ENCODE data around the gene MACROD2. TPM values are rescaled to one million over a fixed set of nuclear protein-coding genes. Genes with fewer than 3 reads are reported as not detected.

MACROD2 gene
- total RNA-seq, 2 donors from 2014 or later: not detected

DNA sequence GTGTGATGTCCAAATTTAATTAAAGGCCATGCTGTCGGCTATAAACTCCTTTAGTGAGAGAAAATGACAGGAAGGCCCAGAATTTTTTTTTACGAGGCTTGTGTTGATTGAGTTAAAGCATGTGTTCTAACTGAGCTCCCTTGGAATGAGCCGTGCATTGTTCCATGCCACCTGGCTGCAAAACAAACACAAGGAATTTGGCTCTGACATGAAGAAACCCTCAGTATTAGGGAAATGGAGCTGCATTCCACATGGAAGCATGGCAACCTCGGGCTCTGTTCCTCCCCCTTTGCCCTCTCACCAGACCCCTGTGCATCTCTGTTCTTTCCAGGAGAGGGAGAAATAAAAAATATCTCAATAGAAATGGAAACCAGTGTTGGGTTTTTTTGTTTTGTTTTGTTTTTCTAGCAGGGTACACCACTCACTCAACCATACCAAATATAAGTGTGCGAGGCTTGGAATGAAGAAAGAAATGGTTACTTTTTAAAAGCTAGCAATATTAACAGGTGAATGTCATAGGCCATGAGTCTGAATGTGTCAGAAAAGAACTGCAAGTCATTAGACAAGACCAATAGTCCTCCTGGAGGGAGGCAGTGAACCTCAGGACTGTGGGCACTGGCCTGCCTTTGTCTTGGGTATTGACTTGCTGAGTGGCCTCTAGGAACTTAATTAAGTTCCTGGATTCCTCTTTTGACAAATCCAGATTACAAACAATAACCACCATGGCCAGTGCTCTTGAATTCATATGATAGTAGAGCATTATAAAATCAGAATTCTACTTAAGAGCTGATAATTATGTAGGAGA, 1642.8 kb downstream of the MACROD2 start:
- Mint-ChIP-seq H3K4me1 (ENCODE audit: low read depth) (no peaks in the 10 kb centered on the region), H3K27ac (no peak overlapping the region), H3K4me3 (no peak overlapping the region), H3K9me3 (peaks cover 6 to 13% of the 10 kb centered on the region in 2 donors), H3K27me3 (ENCODE audit: low read depth) (no peaks in the 10 kb centered on the region), H3K36me3 (ENCODE audit: insufficient read depth in 2 of 2) (no peaks in the 10 kb centered on the region)
- DNase-seq (no peak), ATAC-seq (replicated peaks in 1 of 2) (no peak)

- Mint-ChIP-seq H3K4me1 (ENCODE audit: low read depth) (no peaks in the 10 kb centered on the region), H3K36me3 (ENCODE audit: insufficient read depth in 2 of 2) (no peaks in the 10 kb centered on the region), H3K9me3 (peaks cover 8 to 15% of the 10 kb centered on the region in 2 donors)
Measured at GRCh38 chr20:15638816-15639215, 1643.5 kb downstream of the MACROD2 start.

GRCh38 chr20:15639839-15640238, 1644.5 kb downstream of the MACROD2 start:
- Mint-ChIP-seq H3K4me1 (ENCODE audit: low read depth) (no peaks in the 10 kb centered on the region), H3K4me3 (no peak overlapping the region), H3K27ac (no peak overlapping the region), H3K9me3 (peaks cover 8 to 15% of the 10 kb centered on the region in 2 donors), H3K27me3 (ENCODE audit: low read depth) (no peaks in the 10 kb centered on the region), H3K36me3 (ENCODE audit: insufficient read depth in 2 of 2) (no peaks in the 10 kb centered on the region)
- DNase-seq (no peak), ATAC-seq (replicated peaks in 1 of 2) (no peak)

More at GRCh38 chr20:15638816-15639215, 1643.5 kb downstream of the MACROD2 start:
- Mint-ChIP-seq H3K27me3 (ENCODE audit: low read depth) (no peaks in the 10 kb centered on the region), H3K4me3 (no peak overlapping the region), H3K27ac (no peak overlapping the region)
- no peak for ATAC-seq (replicated peaks in 1 of 2)
- DNase-seq: no peak

DNA sequence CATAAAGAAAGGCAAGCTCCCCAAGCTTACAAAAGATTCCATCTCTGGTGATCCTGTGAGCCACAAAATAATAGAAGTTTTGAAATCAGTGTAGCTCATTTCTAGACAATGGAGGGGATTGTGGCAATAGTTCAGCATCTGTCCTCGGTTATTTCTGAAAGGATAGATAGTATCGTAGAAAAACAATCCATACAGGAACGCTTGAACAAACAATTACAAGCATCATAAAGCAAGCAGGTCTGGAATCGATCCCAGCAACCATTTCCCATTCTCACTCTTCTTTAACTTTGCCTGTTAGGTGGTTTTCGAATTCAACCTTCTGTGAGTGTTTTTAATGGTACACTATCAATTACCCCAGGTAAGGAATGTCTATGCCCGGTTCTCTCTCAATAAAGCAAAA, 1646.8 kb downstream of the MACROD2 start:
- H3K4me3 Mint-ChIP-seq: no peak overlapping the region
- no peak for DNase-seq
- no peaks in the 10 kb centered on the region for H3K4me1 Mint-ChIP-seq (ENCODE audit: low read depth)
- no peaks in the 10 kb centered on the region for H3K27me3 Mint-ChIP-seq (ENCODE audit: low read depth)
- H3K9me3 Mint-ChIP-seq: peaks cover 6 to 14% of the 10 kb centered on the region in 2 donors
- no peaks in the 10 kb centered on the region for H3K36me3 Mint-ChIP-seq (ENCODE audit: insufficient read depth in 2 of 2)
- ATAC-seq (replicated peaks in 1 of 2): no peak
- H3K27ac Mint-ChIP-seq: no peak overlapping the region

- DNase-seq: no peak
- Mint-ChIP-seq H3K9me3 (peaks cover 7 to 16% of the 10 kb centered on the region in 2 donors), H3K4me3 (no peak overlapping the region), H3K4me1 (ENCODE audit: low read depth) (no peaks in the 10 kb centered on the region), H3K27ac (no peak overlapping the region), H3K27me3 (ENCODE audit: low read depth) (no peaks in the 10 kb centered on the region), H3K36me3 (ENCODE audit: insufficient read depth in 2 of 2) (no peaks in the 10 kb centered on the region)
- no peak for ATAC-seq (replicated peaks in 1 of 2)
Measured at GRCh38 chr20:15642676-15643075, 1647.4 kb downstream of the MACROD2 start.

GRCh38 chr20:15643713-15644112, 1648.4 kb downstream of the MACROD2 start:
- Mint-ChIP-seq H3K9me3 (peaks cover 10 to 16% of the 10 kb centered on the region in 2 donors), H3K36me3 (ENCODE audit: insufficient read depth in 2 of 2) (no peaks in the 10 kb centered on the region), H3K4me1 (ENCODE audit: low read depth) (no peaks in the 10 kb centered on the region), H3K27me3 (ENCODE audit: low read depth) (no peaks in the 10 kb centered on the region), H3K27ac (no peak overlapping the region), H3K4me3 (no peak overlapping the region)
- ATAC-seq (replicated peaks in 1 of 2): no peak
- no peak for DNase-seq

GRCh38 chr20:15645816-15646215, 1650.5 kb downstream of the MACROD2 start:
- no peaks in the 10 kb centered on the region for H3K27me3 Mint-ChIP-seq (ENCODE audit: low read depth)
- H3K4me3 Mint-ChIP-seq: no peak overlapping the region
- no peak for ATAC-seq (replicated peaks in 1 of 2)
- no peak for DNase-seq
- no peak overlapping the region for H3K27ac Mint-ChIP-seq
- H3K9me3 Mint-ChIP-seq: peaks cover 12 to 16% of the 10 kb centered on the region in 2 donors
- no peaks in the 10 kb centered on the region for H3K4me1 Mint-ChIP-seq (ENCODE audit: low read depth)
- peaks cover 0 to 2% of the 10 kb centered on the region in 2 donors for H3K36me3 Mint-ChIP-seq (ENCODE audit: insufficient read depth in 2 of 2)

DNA sequence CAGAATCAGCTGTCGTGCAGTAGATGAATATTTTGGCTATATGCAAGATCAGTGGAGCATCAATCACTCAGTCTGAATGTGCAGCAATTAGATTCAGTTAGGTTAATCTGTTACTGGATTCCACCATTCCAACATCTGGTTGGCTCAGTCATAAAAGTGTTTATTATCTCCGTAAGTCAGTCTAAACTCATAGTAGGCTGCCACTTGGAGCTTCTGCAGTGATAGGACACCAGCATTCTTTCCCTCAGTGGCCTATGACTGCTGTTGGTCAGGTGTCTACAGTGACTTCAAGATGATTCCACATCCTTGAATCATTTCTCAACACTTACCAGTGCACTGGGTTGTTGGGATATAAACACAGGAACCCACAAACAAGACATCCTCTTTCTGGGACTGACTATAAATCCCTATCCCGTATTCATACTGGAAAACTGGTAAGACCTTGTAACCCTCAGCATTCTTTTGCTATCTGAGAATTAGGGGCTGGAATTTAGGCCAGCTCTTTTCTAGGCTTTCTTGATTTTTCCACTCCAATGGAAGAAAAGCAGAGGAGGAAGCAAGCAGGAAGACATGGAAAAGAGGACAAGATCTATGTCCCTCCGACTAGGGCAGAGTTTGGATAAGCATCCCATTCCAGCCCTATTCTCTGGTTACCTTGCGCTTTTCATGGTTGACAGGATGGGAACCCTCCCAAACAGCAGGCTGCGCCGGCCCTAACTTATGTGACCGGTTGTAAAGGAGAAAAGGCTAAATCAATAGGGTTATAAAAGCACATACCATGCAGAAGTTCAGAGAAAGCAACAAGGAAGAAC, 1658.3 kb downstream of the MACROD2 start:
- Mint-ChIP-seq H3K27ac (no peak overlapping the region), H3K36me3 (ENCODE audit: insufficient read depth in 2 of 2) (peaks cover 0 to 2% of the 10 kb centered on the region in 2 donors), H3K27me3 (ENCODE audit: low read depth) (no peaks in the 10 kb centered on the region), H3K4me3 (no peak overlapping the region), H3K4me1 (ENCODE audit: low read depth) (no peaks in the 10 kb centered on the region), H3K9me3 (peaks cover 4 to 8% of the 10 kb centered on the region in 2 donors)
- DNase-seq: no peak
- no peak for ATAC-seq (replicated peaks in 1 of 2)

- H3K4me3 Mint-ChIP-seq: no peak overlapping the region
- no peaks in the 10 kb centered on the region for H3K4me1 Mint-ChIP-seq (ENCODE audit: low read depth)
- H3K27ac Mint-ChIP-seq: no peak overlapping the region
- no peaks in the 10 kb centered on the region for H3K36me3 Mint-ChIP-seq (ENCODE audit: insufficient read depth in 2 of 2)
- no peak for ATAC-seq (replicated peaks in 1 of 2)
- DNase-seq: no peak
- peaks cover 2 to 4% of the 10 kb centered on the region in 2 donors for H3K9me3 Mint-ChIP-seq
- H3K27me3 Mint-ChIP-seq (ENCODE audit: low read depth): no peaks in the 10 kb centered on the region
Measured at GRCh38 chr20:15654208-15654649, 1658.9 kb downstream of the MACROD2 start.

GRCh38 chr20:15655295-15655874, 1660.1 kb downstream of the MACROD2 start:
- H3K27ac Mint-ChIP-seq: no peak overlapping the region
- H3K36me3 Mint-ChIP-seq (ENCODE audit: insufficient read depth in 2 of 2): no peaks in the 10 kb centered on the region
- no peak for ATAC-seq (replicated peaks in 1 of 2)
- H3K9me3 Mint-ChIP-seq: peaks cover 2% of the 10 kb centered on the region in 2 donors
- H3K4me1 Mint-ChIP-seq (ENCODE audit: low read depth): no peaks in the 10 kb centered on the region
- DNase-seq: no peak
- H3K4me3 Mint-ChIP-seq: no peak overlapping the region
- no peaks in the 10 kb centered on the region for H3K27me3 Mint-ChIP-seq (ENCODE audit: low read depth)

DNA sequence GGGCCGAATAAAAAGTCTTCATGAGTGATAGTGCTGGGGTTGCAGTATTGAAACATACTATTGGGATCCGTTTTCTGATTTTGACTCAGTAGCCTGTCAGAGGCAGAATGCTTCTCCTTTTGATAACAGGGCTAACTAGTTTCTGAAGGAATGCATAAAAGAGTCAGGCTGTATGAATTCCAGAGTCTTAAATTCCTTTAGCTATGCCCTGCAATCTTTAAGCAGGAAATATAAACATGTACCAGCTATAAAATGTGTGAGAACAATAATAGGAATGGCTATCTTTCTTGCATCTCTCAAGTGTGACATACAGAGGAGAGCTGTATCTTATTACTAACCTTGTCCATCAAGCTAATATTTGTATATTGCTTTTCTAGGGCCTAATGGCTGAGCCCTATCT, 1660.8 kb downstream of the MACROD2 start:
- Mint-ChIP-seq H3K4me3 (no peak overlapping the region), H3K27me3 (ENCODE audit: low read depth) (no peaks in the 10 kb centered on the region), H3K36me3 (ENCODE audit: insufficient read depth in 2 of 2) (no peaks in the 10 kb centered on the region), H3K4me1 (ENCODE audit: low read depth) (no peaks in the 10 kb centered on the region), H3K9me3 (peaks cover 2% of the 10 kb centered on the region in 2 donors), H3K27ac (no peak overlapping the region)
- ATAC-seq (replicated peaks in 1 of 2): no peak
- DNase-seq: no peak

GRCh38 chr20:15658295-15658694, 1663.0 kb downstream of the MACROD2 start:
- no peak overlapping the region for H3K27ac Mint-ChIP-seq
- no peak overlapping the region for H3K4me3 Mint-ChIP-seq
- DNase-seq: no peak
- no peaks in the 10 kb centered on the region for H3K27me3 Mint-ChIP-seq (ENCODE audit: low read depth)
- no peaks in the 10 kb centered on the region for H3K36me3 Mint-ChIP-seq (ENCODE audit: insufficient read depth in 2 of 2)
- no peak for ATAC-seq (replicated peaks in 1 of 2)
- no peaks in the 10 kb centered on the region for H3K4me1 Mint-ChIP-seq (ENCODE audit: low read depth)
- peaks cover 2 to 5% of the 10 kb centered on the region in 2 donors for H3K9me3 Mint-ChIP-seq

GRCh38 chr20:15673206-15673605, 1677.9 kb downstream of the MACROD2 start:
- Mint-ChIP-seq H3K36me3 (ENCODE audit: insufficient read depth in 2 of 2) (no peaks in the 10 kb centered on the region), H3K4me3 (no peak overlapping the region), H3K9me3 (peaks cover 2 to 3% of the 10 kb centered on the region in 2 donors), H3K27me3 (ENCODE audit: low read depth) (no peaks in the 10 kb centered on the region), H3K4me1 (ENCODE audit: low read depth) (no peaks in the 10 kb centered on the region), H3K27ac (no peak overlapping the region)
- ATAC-seq (replicated peaks in 1 of 2): no peak
- DNase-seq: no peak

Data from activated T-cell treated with anti-CD3 and anti-CD28 coated beads, Interleukin-2, amount 50 U/mL, for 72 hours (primary cell).